Cerebellar nuclear complex (tissue), 1 donor: Measurements from ENCODE around the gene NLRP7.
"Not testable (repeated sequence)": the region's sequence is repeated elsewhere in the genome, so short reads cannot be mapped to it uniquely, and the experiment has no call there.

Experiments
- DNase-seq, 2 experiments: peaks; one replicate each; lab custom pipeline; 2025; lab: John Stamatoyannopoulos, UW

NLRP7 gene

DNA sequence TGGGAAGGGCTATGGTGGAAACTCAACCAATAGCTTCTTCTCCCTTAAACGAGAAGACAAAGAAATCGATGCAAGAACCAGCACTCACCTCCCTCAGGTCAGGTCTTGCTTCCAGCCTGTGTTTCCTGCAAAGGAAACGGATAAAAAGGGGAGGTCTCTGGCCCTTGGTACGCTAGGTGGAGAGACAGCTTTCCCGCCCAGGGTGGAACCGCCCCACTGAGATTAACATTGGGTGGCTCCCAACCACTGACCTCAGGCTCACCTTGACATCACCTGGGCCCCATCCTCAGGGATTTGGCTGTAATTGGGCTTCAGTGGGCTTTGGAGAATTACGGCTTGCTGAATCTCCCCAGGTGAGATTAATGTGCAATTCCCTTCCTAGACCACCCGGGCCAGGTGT, at the start of gene NLRP7:
Gene NLRP7, minus strand, starts transcription at position 150 of the 400 bp plus-strand sequence.
- no peak for DNase-seq

GRCh38 chr19:54995561-54995960, 48.2 kb upstream of the NLRP7 start:
- DNase-seq: no peak

GRCh38 chr19:54989531-54989930, 42.2 kb upstream of the NLRP7 start:
- DNase-seq: not testable (repeated sequence)

DNA sequence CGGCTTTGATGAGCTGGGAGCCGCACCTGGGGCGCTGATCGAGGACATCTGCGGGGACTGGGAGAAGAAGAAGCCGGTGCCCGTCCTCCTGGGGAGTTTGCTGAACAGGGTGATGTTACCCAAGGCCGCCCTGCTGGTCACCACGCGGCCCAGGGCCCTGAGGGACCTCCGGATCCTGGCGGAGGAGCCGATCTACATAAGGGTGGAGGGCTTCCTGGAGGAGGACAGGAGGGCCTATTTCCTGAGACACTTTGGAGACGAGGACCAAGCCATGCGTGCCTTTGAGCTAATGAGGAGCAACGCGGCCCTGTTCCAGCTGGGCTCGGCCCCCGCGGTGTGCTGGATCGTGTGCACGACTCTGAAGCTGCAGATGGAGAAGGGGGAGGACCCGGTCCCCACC, 35.2 kb upstream of the NLRP7 start:
- not testable (repeated sequence) for DNase-seq

- not testable (repeated sequence) for DNase-seq
Observed at GRCh38 chr19:54973229-54974090, 26.1 kb upstream of the NLRP7 start.

GRCh38 chr19:54971446-54971845, 24.1 kb upstream of the NLRP7 start:
- not testable (repeated sequence) for DNase-seq

DNA sequence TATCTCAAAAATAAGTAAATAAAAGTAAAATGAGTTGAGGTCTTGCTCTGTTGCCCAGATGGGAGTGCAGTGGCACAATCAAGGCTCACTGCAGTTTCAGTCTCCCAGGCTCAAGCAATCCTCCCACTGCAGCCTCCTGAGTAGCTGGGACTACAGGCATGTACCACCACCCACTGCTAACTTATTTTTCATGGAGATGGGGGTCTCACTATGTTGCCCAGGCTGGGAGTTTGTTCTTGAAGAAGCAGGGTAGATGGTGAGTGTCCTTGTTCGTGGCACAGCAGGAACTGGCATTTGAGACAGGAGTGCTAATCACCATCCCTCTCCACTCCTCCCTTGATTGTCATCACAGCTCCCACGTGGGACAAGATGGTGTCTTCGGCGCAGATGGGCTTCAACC, 22.3 kb upstream of the NLRP7 start:
- no peak for DNase-seq

DNA sequence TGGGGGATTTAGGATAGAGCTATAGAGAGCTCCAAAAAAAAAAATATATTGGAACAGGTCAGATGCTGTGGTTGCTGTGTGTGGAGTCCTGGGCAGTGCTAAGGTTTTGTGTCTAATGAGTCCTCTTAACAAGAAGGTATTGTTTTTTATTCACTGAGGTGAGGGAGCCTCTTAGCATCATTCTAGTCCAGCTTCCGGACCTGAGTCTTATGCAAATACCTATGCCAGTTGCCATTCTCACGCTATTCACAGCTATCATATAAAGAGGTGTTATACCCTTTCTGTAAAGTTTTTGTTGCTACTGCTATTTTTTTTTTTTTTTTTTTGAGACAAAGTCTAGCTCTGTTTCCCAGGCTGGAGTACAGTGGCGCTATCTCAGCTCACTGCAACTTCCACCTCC, 20.3 kb upstream of the NLRP7 start:
- DNase-seq: no peak

DNA sequence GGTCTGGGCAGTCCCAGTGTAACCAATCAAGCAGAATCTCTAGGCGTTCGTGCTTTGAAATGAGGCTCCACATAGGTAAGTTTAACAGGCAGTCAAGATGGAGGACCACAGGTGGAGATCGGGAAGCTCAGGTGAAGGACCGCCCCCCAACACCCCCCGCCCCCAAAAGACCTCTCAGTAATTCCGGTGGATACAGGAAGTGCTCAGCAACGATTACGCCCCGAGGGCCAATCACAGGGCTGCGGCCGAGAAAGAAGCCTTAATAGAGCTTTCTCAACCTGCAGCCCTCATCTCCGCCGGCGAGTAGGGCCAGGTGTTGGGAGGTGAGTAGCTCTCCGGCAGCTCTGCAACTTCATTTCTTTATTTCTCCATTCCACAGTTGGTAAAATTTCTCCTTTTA, 17.7 kb upstream of the NLRP7 start:
- DNase-seq: not testable (repeated sequence)

DNA sequence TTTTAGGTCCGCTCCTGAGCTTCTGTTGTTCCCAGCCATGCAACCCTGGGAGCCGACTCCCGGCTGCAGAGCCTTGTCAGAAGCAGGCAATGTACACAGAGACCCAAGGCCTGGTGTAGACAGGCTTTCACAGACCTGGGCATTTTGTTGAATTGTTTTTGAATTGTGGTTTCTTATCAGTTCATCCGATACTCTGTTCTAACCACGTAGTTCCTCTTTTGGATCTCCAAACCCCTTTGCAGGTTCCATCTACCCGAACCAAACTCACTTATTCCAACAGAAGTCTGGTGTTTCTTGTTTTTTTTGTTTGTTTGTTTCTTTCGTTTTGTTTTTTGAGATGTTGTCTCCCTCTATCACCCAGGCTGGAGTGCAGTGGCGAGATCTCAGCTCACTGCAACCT, 12.5 kb upstream of the NLRP7 start:
- DNase-seq: no peak

GRCh38 chr19:54955376-54955775, 8.0 kb upstream of the NLRP7 start:
- DNase-seq: no peak

DNA sequence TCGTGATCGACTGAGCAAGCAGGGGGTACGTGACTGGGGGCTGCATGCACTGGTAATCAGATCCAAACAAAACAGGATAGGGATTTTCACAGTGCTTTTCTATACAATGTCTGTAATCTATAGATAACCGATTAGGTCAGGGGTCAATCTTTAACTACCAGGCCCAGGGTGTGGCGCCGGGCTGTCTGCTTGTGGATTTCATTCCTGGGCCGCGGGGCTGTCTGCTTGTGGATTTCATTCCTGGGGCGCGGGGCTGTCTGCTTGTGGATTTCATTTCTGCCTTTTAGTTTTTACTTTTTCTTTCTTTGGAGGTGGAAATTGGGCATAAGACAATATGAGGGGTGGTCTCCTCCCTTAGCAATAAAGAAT, 6.0 kb upstream of the NLRP7 start:
- DNase-seq: not testable (repeated sequence)

- no peak for DNase-seq
Observed at GRCh38 chr19:54952591-54953344, 5.4 kb upstream of the NLRP7 start.

DNA sequence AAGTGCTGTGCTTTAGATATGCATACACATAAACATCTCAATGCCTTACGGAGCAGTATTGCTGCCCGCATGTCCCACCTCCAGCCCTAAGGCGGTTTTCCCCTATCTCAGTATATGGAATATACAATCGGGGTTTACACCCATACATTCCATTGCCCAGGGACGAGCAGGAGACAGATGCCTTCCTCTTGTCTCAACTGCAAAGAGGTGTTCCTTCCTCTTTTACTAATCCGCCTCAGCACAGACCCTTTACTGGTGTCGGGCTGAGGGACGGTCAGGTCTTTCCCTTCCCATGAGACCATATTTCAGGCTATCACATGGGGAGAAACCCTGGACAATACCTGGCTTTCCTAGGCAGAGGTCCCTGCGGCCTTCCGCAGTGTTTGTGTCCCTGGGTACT, 3.2 kb upstream of the NLRP7 start:
- not testable (repeated sequence) for DNase-seq

GRCh38 chr19:54949412-54949811, 2.1 kb upstream of the NLRP7 start:
- DNase-seq: no peak

DNA sequence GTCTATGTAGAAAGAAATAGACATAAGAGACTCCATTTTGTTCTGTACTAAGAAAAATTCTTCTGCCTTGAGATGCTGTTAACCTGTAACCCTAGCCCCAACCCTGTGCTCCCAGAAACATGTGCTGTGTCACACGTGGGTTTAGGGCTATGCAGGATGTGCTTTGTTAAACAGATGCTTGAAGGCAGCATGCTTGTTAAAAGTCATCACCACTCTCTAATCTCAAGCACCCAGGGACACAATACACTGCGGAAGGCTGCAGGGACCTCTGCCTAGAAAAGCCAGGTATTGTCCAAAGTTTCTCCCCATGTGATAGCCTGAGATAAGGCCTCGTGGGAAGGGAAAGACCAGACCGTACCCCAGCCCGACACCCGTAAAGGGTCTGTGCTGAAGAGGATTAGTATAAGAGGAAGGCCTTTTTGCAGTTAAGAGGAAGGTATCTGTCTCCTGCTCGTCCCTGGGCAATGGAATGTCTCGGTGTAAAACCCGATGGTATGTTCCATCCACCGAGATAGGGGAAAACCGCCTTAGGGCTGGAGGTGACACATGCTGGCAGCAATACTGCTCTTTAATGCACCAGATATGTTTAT, 3.5 kb downstream of the NLRP7 start:
- DNase-seq: not testable (repeated sequence)

GRCh38 chr19:54939538-54939937, 7.8 kb downstream of the NLRP7 start:
- not testable (repeated sequence) for DNase-seq

- no peak for DNase-seq
Observed at GRCh38 chr19:54938906-54939305, 8.4 kb downstream of the NLRP7 start.

DNA sequence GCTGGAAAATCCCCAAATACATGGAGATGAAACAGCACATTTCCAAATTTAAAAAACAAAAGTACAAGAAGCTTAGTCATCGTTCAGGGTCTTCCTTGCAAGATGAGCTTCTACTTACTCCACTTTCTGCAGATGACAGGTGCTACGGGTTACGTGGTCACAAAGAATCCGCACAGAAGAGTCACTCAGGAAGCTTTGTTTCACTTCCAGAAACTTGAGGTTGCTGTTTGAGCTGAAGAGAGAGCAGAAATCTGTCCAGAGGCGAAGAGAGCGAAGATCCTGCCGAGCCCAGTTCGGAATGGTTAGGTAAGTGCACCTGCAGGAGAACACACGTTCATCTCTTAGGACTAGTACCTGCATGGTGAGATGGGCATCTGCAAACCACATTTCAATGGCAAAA, 9.4 kb downstream of the NLRP7 start:
- no peak for DNase-seq

DNA sequence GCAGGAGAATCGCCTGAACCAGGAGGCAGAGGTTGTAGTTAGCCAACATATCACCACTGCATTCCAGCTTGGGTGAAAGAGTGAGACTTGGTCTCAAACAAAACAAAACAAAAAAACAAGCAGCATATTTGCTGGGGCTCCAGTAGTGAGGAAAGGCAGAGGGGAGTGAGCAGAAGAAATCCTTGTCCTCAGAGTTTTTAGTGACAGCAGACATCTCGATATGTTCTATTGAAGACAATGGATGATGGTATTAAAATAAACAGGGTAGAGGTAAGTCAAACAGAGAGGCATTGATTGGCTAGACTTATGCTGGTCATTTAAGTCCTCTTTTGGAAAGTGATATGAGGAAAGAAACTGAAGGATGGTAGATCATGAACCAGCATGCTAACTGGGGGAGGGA, 19.0 kb downstream of the NLRP7 start:
- no peak for DNase-seq

DNA sequence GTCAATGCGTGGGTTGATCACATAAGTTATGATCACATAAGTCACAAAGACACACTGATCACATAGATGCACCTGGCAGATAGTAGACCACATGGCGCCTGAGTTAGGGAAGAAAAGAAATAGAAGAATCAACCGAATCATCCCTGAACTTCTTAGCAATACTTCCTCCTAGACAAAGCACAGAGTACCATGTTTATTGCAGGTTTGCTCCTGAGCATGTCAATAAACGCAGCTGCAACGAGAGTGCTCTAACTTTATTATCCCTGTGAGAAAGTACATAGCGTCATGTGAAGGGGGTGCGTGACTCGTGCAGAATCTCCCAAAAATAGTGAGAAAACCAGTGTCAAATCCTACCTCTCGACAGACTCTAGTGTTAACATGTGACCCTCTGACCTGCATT, 24.1 kb downstream of the NLRP7 start:
- DNase-seq: no peak

GRCh38 chr19:54921082-54921481, 26.2 kb downstream of the NLRP7 start:
- DNase-seq: no peak
